Neural cell (in vitro differentiated cells): ENCODE data around the gene WDR89.

Experiments
- EP300 ChIP-seq: fragments of 450-650 bp; conservative IDR thresholded peaks from 2 replicates; pipeline ENCODE4 v1.6.1; 2014; ENCODE audit warnings: antibody characterized with exemption, mild to moderate bottlenecking, moderate library complexity; ENCODE audit not compliant: poor library complexity, severe bottlenecking
- EZH2 ChIP-seq: fragments of 200-600, 300-800 bp; shearing (Covaris generic), sonication (generic); IDR thresholded peaks from 2 replicates; pipeline ENCODE4 v1.6.1; 2014; ENCODE audit warnings: antibody characterized with exemption, low read length, borderline replicate concordance, mild to moderate bottlenecking; ENCODE audit not compliant: insufficient read depth, poor library complexity, severe bottlenecking
- MXI1 ChIP-seq: fragments of 450-650 bp; conservative IDR thresholded peaks from 2 replicates; pipeline ENCODE4 v1.6.1; 2014; ENCODE audit warnings: antibody characterized with exemption, mild to moderate bottlenecking; ENCODE audit not compliant: poor library complexity, severe bottlenecking
- POLR2AphosphoS5 ChIP-seq: IDR thresholded peaks from 2 replicates; pipeline ENCODE4 v1.6.1; 2012
- RAD21 ChIP-seq: fragments of 450-650 bp; conservative IDR thresholded peaks from 2 replicates; pipeline ENCODE4 v1.6.1; 2014; ENCODE audit warnings: antibody characterized with exemption, mild to moderate bottlenecking, moderate library complexity
- SMC3 ChIP-seq: fragments of 450-650 bp; conservative IDR thresholded peaks from 2 replicates; pipeline ENCODE4 v1.6.1; 2014; ENCODE audit warnings: antibody characterized with exemption, mild to moderate bottlenecking, moderate library complexity; ENCODE audit not compliant: poor library complexity
- TAF1 ChIP-seq: IDR thresholded peaks from 2 replicates; pipeline ENCODE4 v1.6.1; 2012; ENCODE audit warnings: low read depth
- TF ChIP-seq, protein P1 (sequence below): fragments of 450-650 bp; IDR thresholded peaks from 2 replicates; pipeline ENCODE4 v1.5.1; 2014; ENCODE audit warnings: antibody characterized with exemption, mild to moderate bottlenecking, moderate library complexity; ENCODE audit not compliant: poor library complexity, severe bottlenecking

DNA sequence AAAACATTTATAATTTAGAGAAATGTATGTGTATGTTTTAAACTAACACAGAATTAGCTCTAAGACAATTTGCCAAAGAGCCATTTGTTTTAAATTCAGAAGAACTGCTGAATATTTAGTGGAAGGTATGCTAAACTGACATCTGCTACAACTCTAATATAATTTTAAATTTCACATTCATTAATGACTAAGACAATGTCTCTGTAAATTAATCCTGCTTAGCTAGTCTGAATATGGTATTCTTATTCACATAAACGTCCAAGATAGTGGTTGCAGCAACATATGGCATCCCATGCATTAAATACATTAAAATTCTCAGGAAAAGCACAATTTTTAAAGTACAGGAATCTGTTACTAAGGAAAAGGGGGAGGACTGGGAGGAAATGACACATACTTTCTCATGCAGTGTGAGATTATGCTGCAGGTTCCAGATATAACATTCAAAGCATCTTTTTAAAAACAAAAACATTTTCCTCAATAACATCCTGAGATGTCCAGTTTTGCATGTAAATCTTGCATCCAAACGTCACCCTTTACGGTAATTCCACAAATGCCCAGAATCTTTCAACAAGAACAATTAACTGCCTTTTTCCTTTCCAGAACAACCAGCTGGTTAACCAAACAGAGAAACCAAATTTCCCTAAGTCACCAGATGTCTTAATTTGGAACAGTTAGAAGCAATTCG, 26.9 kb downstream of the WDR89 start:
- TF ChIP-seq EZH2 = no peak
- TF ChIP-seq, protein P1, sequence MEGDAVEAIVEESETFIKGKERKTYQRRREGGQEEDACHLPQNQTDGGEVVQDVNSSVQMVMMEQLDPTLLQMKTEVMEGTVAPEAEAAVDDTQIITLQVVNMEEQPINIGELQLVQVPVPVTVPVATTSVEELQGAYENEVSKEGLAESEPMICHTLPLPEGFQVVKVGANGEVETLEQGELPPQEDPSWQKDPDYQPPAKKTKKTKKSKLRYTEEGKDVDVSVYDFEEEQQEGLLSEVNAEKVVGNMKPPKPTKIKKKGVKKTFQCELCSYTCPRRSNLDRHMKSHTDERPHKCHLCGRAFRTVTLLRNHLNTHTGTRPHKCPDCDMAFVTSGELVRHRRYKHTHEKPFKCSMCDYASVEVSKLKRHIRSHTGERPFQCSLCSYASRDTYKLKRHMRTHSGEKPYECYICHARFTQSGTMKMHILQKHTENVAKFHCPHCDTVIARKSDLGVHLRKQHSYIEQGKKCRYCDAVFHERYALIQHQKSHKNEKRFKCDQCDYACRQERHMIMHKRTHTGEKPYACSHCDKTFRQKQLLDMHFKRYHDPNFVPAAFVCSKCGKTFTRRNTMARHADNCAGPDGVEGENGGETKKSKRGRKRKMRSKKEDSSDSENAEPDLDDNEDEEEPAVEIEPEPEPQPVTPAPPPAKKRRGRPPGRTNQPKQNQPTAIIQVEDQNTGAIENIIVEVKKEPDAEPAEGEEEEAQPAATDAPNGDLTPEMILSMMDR = no peak
- TF ChIP-seq SMC3 = no peak
- no peak for TF ChIP-seq MXI1
- TF ChIP-seq EP300 = no peak
- TF ChIP-seq POLR2AphosphoS5 = no peak
- no peak for TF ChIP-seq TAF1
- no peak for TF ChIP-seq RAD21
